Mesenchymal stem cell (in vitro differentiated cells and primary cell): ENCODE data around the gene RBKS.
"Not testable (repeated sequence)": the region's sequence is repeated elsewhere in the genome, so short reads cannot be mapped to it uniquely, and the experiment has no call there.

Experiments
- DNase-seq: peaks from one replicate; pipeline ENCODE4 v3.0.0-alpha.2; 2013
- H2AFZ ChIP-seq: one replicate; pipeline ENCODE4 v1.6.1; 2013; ENCODE audit warnings: low read depth, mild to moderate bottlenecking, control low read depth, inconsistent platforms, low read length, moderate library complexity
- H2AK5ac ChIP-seq: 2 replicates; pipeline ENCODE4 v1.6.1; 2013; ENCODE audit warnings: low read length, moderate library complexity, mild to moderate bottlenecking, inconsistent platforms; ENCODE audit not compliant: severe bottlenecking
- H2BK120ac ChIP-seq: one replicate; pipeline ENCODE4 v1.6.1; 2013; ENCODE audit warnings: low read depth, mild to moderate bottlenecking, inconsistent platforms, low read length, moderate library complexity
- H2BK12ac ChIP-seq, 2 experiments: one replicate each; pipeline ENCODE4 v1.6.1; 2013; ENCODE audit warnings: inconsistent platforms in 2 of 2, low read length in 2 of 2, mild to moderate bottlenecking in 2 of 2, moderate library complexity in 2 of 2, control low read depth in 1 of 2
- H2BK15ac ChIP-seq: one replicate; pipeline ENCODE4 v1.6.1; 2013; ENCODE audit warnings: mild to moderate bottlenecking, low read depth, inconsistent platforms; ENCODE audit not compliant: poor library complexity, severe bottlenecking
- H2BK5ac ChIP-seq: 2 replicates; pipeline ENCODE4 v1.6.1; 2013; ENCODE audit warnings: low read depth, mild to moderate bottlenecking, low read length, control low read depth, inconsistent platforms; ENCODE audit not compliant: poor library complexity, severe bottlenecking
- H3K14ac ChIP-seq, 2 experiments: one replicate each; pipeline ENCODE4 v1.6.1; 2013; ENCODE audit warnings: inconsistent platforms in 2 of 2, low read length in 2 of 2, control low read depth in 1 of 2, mild to moderate bottlenecking in 1 of 2, moderate library complexity in 1 of 2
- H3K18ac ChIP-seq, 2 experiments: one replicate each; pipeline ENCODE4 v1.6.1; 2013; ENCODE audit warnings: inconsistent platforms in 2 of 2, low read length in 2 of 2, control low read depth in 1 of 2, low read depth in 1 of 2, mild to moderate bottlenecking in 1 of 2
- H3K23ac ChIP-seq, 2 experiments: one replicate each; pipeline ENCODE4 v1.6.1; 2013; ENCODE audit warnings: inconsistent platforms in 2 of 2, low read length in 2 of 2, mild to moderate bottlenecking in 2 of 2, moderate library complexity in 2 of 2, control low read depth in 1 of 2
- H3K27ac ChIP-seq: 2 replicates; pipeline ENCODE4 v1.5.1; 2013; ENCODE audit warnings: mild to moderate bottlenecking, moderate library complexity, low read length, control low read depth, inconsistent platforms; ENCODE audit not compliant: poor library complexity, severe bottlenecking
- H3K27me3 ChIP-seq, 2 experiments: 2 replicates each; pipeline versions ENCODE4 v1.6.1 to v1.7.0; 2013; ENCODE audit warnings: low read length in 2 of 2, mild to moderate bottlenecking in 2 of 2, moderate library complexity in 2 of 2, control low read depth in 1 of 2, inconsistent platforms in 1 of 2; ENCODE audit not compliant: control insufficient read depth in 1 of 2, insufficient read depth in 1 of 2
- H3K36me3 ChIP-seq, 2 experiments: 2 replicates each; pipeline versions ENCODE4 v1.6.1 to v1.7.0; 2013; ENCODE audit warnings: low read length in 2 of 2, control low read depth in 1 of 2, inconsistent platforms in 1 of 2, low read depth in 1 of 2, mild to moderate bottlenecking in 1 of 2; ENCODE audit not compliant: insufficient read depth in 2 of 2, control insufficient read depth in 1 of 2
- H3K4ac ChIP-seq, 2 experiments: one replicate each; pipeline ENCODE4 v1.6.1; 2013; ENCODE audit warnings: inconsistent platforms in 2 of 2, low read length in 2 of 2, mild to moderate bottlenecking in 2 of 2, moderate library complexity in 2 of 2, control low read depth in 1 of 2, low read depth in 1 of 2
- H3K4me1 ChIP-seq: 2 replicates; pipeline ENCODE4 v1.6.1; 2013; ENCODE audit warnings: low read depth, low read length, control low read depth; ENCODE audit not compliant: control insufficient read depth, insufficient read depth
- H3K4me2 ChIP-seq: 2 replicates; pipeline ENCODE4 v1.6.1; 2013; ENCODE audit warnings: low read length, mild to moderate bottlenecking, inconsistent platforms; ENCODE audit not compliant: poor library complexity, severe bottlenecking
- H3K4me3 ChIP-seq, 2 experiments: 2 replicates each; pipeline versions ENCODE4 v1.5.1 to v1.7.0; 2013; ENCODE audit warnings: low read length in 2 of 2, mild to moderate bottlenecking in 2 of 2, control low read depth in 1 of 2, low read depth in 1 of 2; ENCODE audit not compliant: insufficient read depth in 1 of 2
- H3K79me1 ChIP-seq: replicated peaks from 2 replicates; pipeline ENCODE4 v1.6.1; 2013; ENCODE audit warnings: mild to moderate bottlenecking, control low read depth, low read length, inconsistent platforms; ENCODE audit not compliant: poor library complexity, severe bottlenecking
- H3K9ac ChIP-seq: 2 replicates; pipeline ENCODE4 v1.7.0; 2013; ENCODE audit warnings: mild to moderate bottlenecking, low read length, moderate library complexity
- H3K9me3 ChIP-seq: 2 replicates; pipeline ENCODE4 v1.7.0; 2013; ENCODE audit warnings: mild to moderate bottlenecking, low read length; ENCODE audit not compliant: control insufficient read depth
- H4K8ac ChIP-seq: one replicate; pipeline ENCODE4 v1.6.1; 2013; ENCODE audit warnings: inconsistent platforms, mild to moderate bottlenecking, low read length, moderate library complexity
- H4K91ac ChIP-seq: one replicate; pipeline ENCODE4 v1.6.1; 2013; ENCODE audit warnings: mild to moderate bottlenecking, low read length, inconsistent platforms
- WGBS: methylation state at CpG from one replicate; pipeline ENCODE4 v1.1.7; 2013; ENCODE audit warnings: mixed read lengths; 5-methylcytosine and 5-hydroxymethylcytosine counted together

Gene RBKS

GRCh38 chr2:27884601-27885000 is 5.6 kb downstream of the RBKS start:
- no peak overlapping the region for H4K8ac ChIP-seq
- H3K4me2 ChIP-seq: no peak overlapping the region
- H2BK120ac ChIP-seq: no peak overlapping the region
- no peak overlapping the region for H3K18ac ChIP-seq
- H3K4me1 ChIP-seq: peaks cover 7% of the 10 kb centered on the region
- H3K9ac ChIP-seq: no peak overlapping the region
- no peaks in the 10 kb centered on the region for H3K36me3 ChIP-seq
- no peaks in the 10 kb centered on the region for H3K27me3 ChIP-seq
- no peak overlapping the region for H3K4me3 ChIP-seq
- peak overlapping the region; percentile 85 for H2AK5ac ChIP-seq
- no peak overlapping the region for H2AFZ ChIP-seq
- no peak overlapping the region for H3K4ac ChIP-seq
- H2BK12ac ChIP-seq: no peak overlapping the region
- no peak overlapping the region for H2BK5ac ChIP-seq
- no peak overlapping the region for H2BK15ac ChIP-seq
- H4K91ac ChIP-seq: no peak overlapping the region
- H3K23ac ChIP-seq: no peak overlapping the region
- peaks cover 14% of the 10 kb centered on the region for H3K9me3 ChIP-seq
- peak overlapping the region; percentile 45 for H3K27ac ChIP-seq
- H3K79me1 ChIP-seq: peaks cover 2% of the 10 kb centered on the region
- no peak overlapping the region for H3K14ac ChIP-seq
- WGBS: 31% methylated on average over 2 of the region's 2 CpGs
- no peak for DNase-seq

GRCh38 chr2:27882584-27882922 is 7.6 kb downstream of the RBKS start:
- H3K18ac ChIP-seq, H2BK12ac ChIP-seq, H4K91ac ChIP-seq, H3K9ac ChIP-seq, H3K14ac ChIP-seq, H2BK15ac ChIP-seq, H2AK5ac ChIP-seq, H3K23ac ChIP-seq, H3K36me3 ChIP-seq, DNase-seq, H2BK5ac ChIP-seq, H3K27me3 ChIP-seq, H3K4ac ChIP-seq, H3K4me2 ChIP-seq, H2AFZ ChIP-seq, H2BK120ac ChIP-seq, H3K4me1 ChIP-seq, H3K4me3 ChIP-seq, H3K79me1 ChIP-seq, H4K8ac ChIP-seq: not testable (repeated sequence)
- peaks cover 22% of the 10 kb centered on the region for H3K9me3 ChIP-seq
- no CpG with 5 or more reads among the region's 1 CpG for WGBS
- peak overlapping the region; percentile 60 for H3K27ac ChIP-seq

GRCh38 chr2:27881815-27882583 is 8.2 kb downstream of the RBKS start:
- not testable (repeated sequence) for H2BK12ac ChIP-seq, H3K14ac ChIP-seq, H3K27me3 ChIP-seq, H4K8ac ChIP-seq, H3K23ac ChIP-seq, DNase-seq, H3K18ac ChIP-seq, H3K4me1 ChIP-seq, H3K36me3 ChIP-seq, H2BK5ac ChIP-seq, H2AFZ ChIP-seq, H3K4ac ChIP-seq, H3K9ac ChIP-seq, H2BK120ac ChIP-seq, H4K91ac ChIP-seq, H3K4me2 ChIP-seq, H3K79me1 ChIP-seq, H3K4me3 ChIP-seq, H2BK15ac ChIP-seq
- peak overlapping the region; percentile 73 for H2AK5ac ChIP-seq
- peak overlapping the region; percentile 40 for H3K27ac ChIP-seq
- peaks cover 22% of the 10 kb centered on the region for H3K9me3 ChIP-seq
- WGBS: 92% methylated on average over 3 of the region's 4 CpGs

- Histone ChIP-seq H2BK120ac (no peak overlapping the region), H3K4me2 (no peak overlapping the region), H4K91ac (no peak overlapping the region), H3K9ac (no peak overlapping the region), H3K4me3 (no peak overlapping the region), H2BK15ac (no peak overlapping the region), H2BK5ac (no peak overlapping the region), H3K14ac (no peak overlapping the region), H3K23ac (no peak overlapping the region), H3K79me1 (peaks cover 4% of the 10 kb centered on the region), H3K36me3 (no peaks in the 10 kb centered on the region), H2BK12ac (no peak overlapping the region), H3K27me3 (no peaks in the 10 kb centered on the region), H4K8ac (no peak overlapping the region), H3K4ac (no peak overlapping the region), H2AFZ (no peak overlapping the region), H2AK5ac (no peak overlapping the region), H3K27ac (no peak overlapping the region), H3K4me1 (peaks cover 2% of the 10 kb centered on the region), H3K18ac (no peak overlapping the region), H3K9me3 (peaks cover 34% of the 10 kb centered on the region)
- 79% methylated on average over 2 of the region's 2 CpGs for WGBS
- no peak for DNase-seq
These were observed 11.4 kb downstream of the RBKS start for GRCh38 chr2:27878825-27879224.
